ENCODE data around the gene SORBS1.

SORBS1 gene
- 1.4 to 2.9 (median 2.6) reads per million in 3 donors for total RNA-seq

DNA sequence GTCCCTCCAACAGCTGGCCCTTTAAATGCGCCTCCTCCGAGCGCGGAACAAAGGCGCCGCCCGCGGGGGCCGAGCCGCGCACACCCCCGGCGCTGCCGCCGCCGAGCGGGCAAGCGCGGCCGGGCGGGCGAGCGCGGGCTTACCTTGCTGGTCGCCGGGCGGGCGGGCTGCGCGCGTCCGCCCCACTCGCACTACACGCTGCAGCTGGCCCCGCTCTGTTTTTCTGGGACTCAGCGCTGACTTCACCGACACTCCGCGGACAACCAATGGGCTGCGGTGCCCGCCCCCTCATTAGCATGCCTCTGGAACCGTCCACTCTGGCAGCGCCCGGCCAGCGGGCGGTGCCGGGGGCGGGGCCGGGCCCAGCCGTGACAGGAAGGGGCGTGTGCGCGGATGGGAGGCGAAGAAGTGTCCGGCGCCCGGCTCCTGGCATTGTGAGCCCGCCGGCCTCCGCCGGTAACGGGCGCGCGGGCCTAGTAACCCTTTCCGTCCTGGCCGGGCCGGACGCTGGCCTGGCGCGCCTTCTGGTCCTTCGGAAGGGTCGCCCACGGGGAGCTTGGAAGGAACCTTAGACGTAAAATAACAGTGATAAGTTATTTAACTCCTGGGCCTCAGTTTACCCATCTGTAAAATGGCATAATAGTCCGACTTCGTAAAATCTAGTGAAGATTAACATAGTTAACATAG is at the start of gene SORBS1:
Gene SORBS1 (minus strand): TSS at position 195 of the 687 bp plus-strand sequence. CDS start 120,236 bp downstream, outside the sequence.
- Histone ChIP-seq H3K36me3 (ENCODE audit: control insufficient read depth, insufficient read depth, low read length) (no peaks in the 10 kb centered on the region), H3K27me3 (replicated peaks; ENCODE audit: control insufficient read depth, insufficient read depth, low read length, poor library complexity, severe bottlenecking) (no peaks in the 10 kb centered on the region), H3K27ac (ENCODE audit: insufficient read depth, low read length, poor library complexity, severe bottlenecking) (peak within 1 kb of the TSS; percentile 25), H3K4me1 (ENCODE audit: control insufficient read depth, insufficient read depth, low read length, poor library complexity, severe bottlenecking) (peaks cover 6% of the 10 kb centered on the region), H3K9me3 (ENCODE audit: control insufficient read depth, low read length) (no peaks in the 10 kb centered on the region), H3K4me3 (ENCODE audit: insufficient read depth, low read depth, low read length, poor library complexity, severe bottlenecking) (peak within 1 kb of the TSS; percentile 91)
- peak; percentile 79 to 87 (median 84) for DNase-seq

DNA sequence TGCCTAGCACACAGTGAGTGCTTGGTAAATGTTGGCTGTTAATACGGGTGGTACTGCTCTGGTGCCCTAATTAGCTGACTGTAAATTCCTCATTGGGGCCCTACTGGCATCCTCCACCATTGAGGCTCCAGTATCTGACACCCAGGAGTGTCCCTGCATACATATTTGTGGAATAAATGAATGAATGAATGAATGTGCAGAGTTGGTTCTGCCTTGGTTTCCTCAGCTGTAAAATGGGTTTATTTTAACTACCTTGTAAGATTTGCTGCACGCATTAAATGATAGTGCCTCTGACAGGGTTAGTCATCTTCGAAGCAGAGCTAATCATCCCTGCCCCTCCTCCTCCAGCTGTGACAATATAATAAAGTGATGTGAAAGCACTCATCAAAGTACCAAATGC is 49.6 kb upstream of the SORBS1 start:
- no peak overlapping the region for H3K27ac ChIP-seq (ENCODE audit: insufficient read depth, low read length, poor library complexity, severe bottlenecking)
- no peak for DNase-seq
- no peaks in the 10 kb centered on the region for H3K27me3 ChIP-seq (replicated peaks; ENCODE audit: control insufficient read depth, insufficient read depth, low read length, poor library complexity, severe bottlenecking)
- H3K36me3 ChIP-seq (ENCODE audit: control insufficient read depth, insufficient read depth, low read length) = peaks cover 74% of the 10 kb centered on the region
- H3K4me3 ChIP-seq (ENCODE audit: insufficient read depth, low read depth, low read length, poor library complexity, severe bottlenecking) = no peak overlapping the region
- H3K4me1 ChIP-seq (ENCODE audit: control insufficient read depth, insufficient read depth, low read length, poor library complexity, severe bottlenecking) = no peaks in the 10 kb centered on the region
- no peaks in the 10 kb centered on the region for H3K9me3 ChIP-seq (ENCODE audit: control insufficient read depth, low read length)

DNA sequence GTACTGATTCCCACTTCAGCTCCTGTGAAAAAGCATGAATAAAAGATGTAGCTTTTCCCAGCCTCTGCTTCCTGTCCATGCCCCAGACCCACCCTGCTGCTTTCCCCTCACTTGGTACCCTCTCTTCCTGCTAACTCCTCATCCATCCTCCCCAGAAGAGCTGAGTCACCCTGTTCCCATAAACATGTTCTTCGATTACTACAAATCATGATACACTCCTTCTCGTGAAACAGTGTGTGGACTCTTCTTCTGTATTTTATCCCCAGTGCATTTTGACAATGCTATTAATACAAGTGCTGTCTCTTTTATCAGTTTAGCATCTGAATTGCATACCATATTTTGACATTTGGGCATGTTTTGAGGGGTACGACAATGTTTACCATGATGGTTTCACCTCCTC is 45.8 kb upstream of the SORBS1 start:
- Histone ChIP-seq H3K27ac (ENCODE audit: insufficient read depth, low read length, poor library complexity, severe bottlenecking) (no peak overlapping the region), H3K27me3 (replicated peaks; ENCODE audit: control insufficient read depth, insufficient read depth, low read length, poor library complexity, severe bottlenecking) (no peaks in the 10 kb centered on the region), H3K4me1 (ENCODE audit: control insufficient read depth, insufficient read depth, low read length, poor library complexity, severe bottlenecking) (no peaks in the 10 kb centered on the region), H3K4me3 (ENCODE audit: insufficient read depth, low read depth, low read length, poor library complexity, severe bottlenecking) (no peak overlapping the region), H3K9me3 (ENCODE audit: control insufficient read depth, low read length) (no peaks in the 10 kb centered on the region), H3K36me3 (ENCODE audit: control insufficient read depth, insufficient read depth, low read length) (peaks cover 43% of the 10 kb centered on the region)
- DNase-seq = no peak

DNA sequence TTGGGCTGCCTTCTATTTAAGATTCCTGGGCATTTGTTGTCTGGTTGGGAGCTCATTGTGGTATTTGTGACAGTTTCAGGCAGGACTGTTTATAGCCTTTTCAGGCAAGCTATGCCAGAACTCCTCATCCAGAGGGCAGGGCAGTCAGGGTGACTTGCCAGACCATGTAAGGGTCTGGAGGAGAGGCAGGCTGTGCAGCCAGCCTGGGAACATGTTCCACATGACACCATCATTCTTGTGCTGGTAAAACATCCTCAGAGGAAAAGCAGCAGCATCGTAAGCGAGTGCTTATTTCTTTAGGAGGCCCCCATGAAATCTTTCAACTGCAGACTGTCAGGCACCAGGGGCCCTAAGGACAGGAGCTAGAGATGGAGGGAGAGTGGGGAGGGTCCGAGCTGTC is 44.0 kb upstream of the SORBS1 start:
- Histone ChIP-seq H3K4me3 (ENCODE audit: insufficient read depth, low read depth, low read length, poor library complexity, severe bottlenecking) (no peak overlapping the region), H3K36me3 (ENCODE audit: control insufficient read depth, insufficient read depth, low read length) (peaks cover 29% of the 10 kb centered on the region), H3K9me3 (ENCODE audit: control insufficient read depth, low read length) (no peaks in the 10 kb centered on the region), H3K4me1 (ENCODE audit: control insufficient read depth, insufficient read depth, low read length, poor library complexity, severe bottlenecking) (no peaks in the 10 kb centered on the region), H3K27ac (ENCODE audit: insufficient read depth, low read length, poor library complexity, severe bottlenecking) (no peak overlapping the region), H3K27me3 (replicated peaks; ENCODE audit: control insufficient read depth, insufficient read depth, low read length, poor library complexity, severe bottlenecking) (no peaks in the 10 kb centered on the region)
- DNase-seq = no peak

DNA sequence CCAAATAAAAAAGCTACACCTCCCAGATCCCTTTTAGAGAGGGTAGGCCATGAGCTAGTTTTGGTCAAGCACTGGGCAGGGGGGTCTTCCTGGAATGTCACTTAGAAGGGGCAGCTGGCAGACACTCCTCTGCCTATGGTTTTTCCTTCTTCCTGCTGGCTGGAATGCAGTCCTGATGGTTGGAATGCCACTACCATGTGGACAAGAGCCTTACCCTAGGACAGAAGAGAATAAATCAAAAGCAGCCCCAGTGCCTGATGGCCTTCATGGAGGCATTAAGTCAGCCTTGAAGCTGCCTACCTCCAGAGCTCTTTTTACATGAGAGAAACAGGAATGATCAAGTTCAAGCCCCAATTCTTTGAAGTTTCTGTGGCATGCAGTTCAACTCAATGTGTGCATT is 43.5 kb upstream of the SORBS1 start:
- H3K27ac ChIP-seq (ENCODE audit: insufficient read depth, low read length, poor library complexity, severe bottlenecking) = no peak overlapping the region
- H3K4me3 ChIP-seq (ENCODE audit: insufficient read depth, low read depth, low read length, poor library complexity, severe bottlenecking) = no peak overlapping the region
- no peak for DNase-seq
- H3K27me3 ChIP-seq (replicated peaks; ENCODE audit: control insufficient read depth, insufficient read depth, low read length, poor library complexity, severe bottlenecking) = no peaks in the 10 kb centered on the region
- no peaks in the 10 kb centered on the region for H3K9me3 ChIP-seq (ENCODE audit: control insufficient read depth, low read length)
- H3K36me3 ChIP-seq (ENCODE audit: control insufficient read depth, insufficient read depth, low read length) = peaks cover 26% of the 10 kb centered on the region
- no peaks in the 10 kb centered on the region for H3K4me1 ChIP-seq (ENCODE audit: control insufficient read depth, insufficient read depth, low read length, poor library complexity, severe bottlenecking)

DNA sequence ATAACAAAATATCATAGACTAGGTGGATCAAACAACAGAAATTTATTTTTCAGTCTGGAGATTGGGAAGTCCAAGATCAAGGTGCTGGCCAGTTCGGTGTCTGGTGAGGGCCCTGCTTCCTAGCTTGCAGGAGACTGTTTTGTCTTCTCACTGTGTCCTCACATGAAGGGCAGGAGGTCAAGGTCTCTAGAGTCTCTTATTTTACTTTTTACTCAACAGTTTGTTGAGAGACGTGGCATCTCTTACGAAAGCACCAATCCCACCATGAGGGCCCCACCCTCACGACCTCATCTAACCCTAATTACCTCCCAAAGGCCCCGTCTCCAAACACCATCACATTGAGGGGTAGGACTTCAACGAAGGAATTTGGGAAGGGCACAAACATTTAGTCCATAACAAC is 41.2 kb upstream of the SORBS1 start:
- DNase-seq = no peak
- no peak overlapping the region for H3K4me3 ChIP-seq (ENCODE audit: insufficient read depth, low read depth, low read length, poor library complexity, severe bottlenecking)
- H3K27me3 ChIP-seq (replicated peaks; ENCODE audit: control insufficient read depth, insufficient read depth, low read length, poor library complexity, severe bottlenecking) = no peaks in the 10 kb centered on the region
- H3K4me1 ChIP-seq (ENCODE audit: control insufficient read depth, insufficient read depth, low read length, poor library complexity, severe bottlenecking) = no peaks in the 10 kb centered on the region
- H3K27ac ChIP-seq (ENCODE audit: insufficient read depth, low read length, poor library complexity, severe bottlenecking) = no peak overlapping the region
- H3K9me3 ChIP-seq (ENCODE audit: control insufficient read depth, low read length) = no peaks in the 10 kb centered on the region
- peaks cover 8% of the 10 kb centered on the region for H3K36me3 ChIP-seq (ENCODE audit: control insufficient read depth, insufficient read depth, low read length)

DNA sequence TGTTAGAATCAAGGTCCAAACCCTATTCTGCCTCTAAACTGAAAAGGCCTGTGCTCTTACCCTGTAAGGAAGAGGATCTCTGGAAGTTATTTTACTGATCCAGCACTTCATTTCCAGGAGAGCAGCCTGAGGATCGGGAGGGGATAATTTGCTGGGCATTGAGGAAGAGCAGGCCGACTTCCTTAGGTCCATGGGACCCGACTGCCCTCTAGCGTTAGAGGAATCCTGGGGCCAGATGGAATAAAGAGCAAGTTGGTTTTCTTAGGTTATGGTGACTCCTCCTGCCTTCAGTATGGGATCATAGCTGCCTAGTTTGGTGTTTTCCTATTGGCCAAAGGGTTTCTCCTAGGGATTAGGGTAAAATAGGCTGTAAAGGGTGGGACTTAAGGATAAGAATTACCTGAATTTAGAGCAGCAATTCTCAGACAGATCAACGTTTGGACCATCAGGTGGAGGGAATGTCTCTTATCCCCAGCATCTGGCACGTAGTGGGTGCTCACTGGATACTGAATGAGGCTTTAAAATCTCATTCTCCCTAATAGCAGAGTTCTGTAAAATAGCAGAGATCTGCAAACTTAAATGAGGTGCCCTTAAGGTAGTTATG is 40.0 kb upstream of the SORBS1 start:
- Histone ChIP-seq H3K27me3 (replicated peaks; ENCODE audit: control insufficient read depth, insufficient read depth, low read length, poor library complexity, severe bottlenecking) (no peaks in the 10 kb centered on the region), H3K4me3 (ENCODE audit: insufficient read depth, low read depth, low read length, poor library complexity, severe bottlenecking) (no peak overlapping the region), H3K9me3 (ENCODE audit: control insufficient read depth, low read length) (no peaks in the 10 kb centered on the region), H3K4me1 (ENCODE audit: control insufficient read depth, insufficient read depth, low read length, poor library complexity, severe bottlenecking) (no peaks in the 10 kb centered on the region), H3K36me3 (ENCODE audit: control insufficient read depth, insufficient read depth, low read length) (peaks cover 7% of the 10 kb centered on the region), H3K27ac (ENCODE audit: insufficient read depth, low read length, poor library complexity, severe bottlenecking) (no peak overlapping the region)
- peak in 1 of 3 donors; percentile 6 for DNase-seq

DNA sequence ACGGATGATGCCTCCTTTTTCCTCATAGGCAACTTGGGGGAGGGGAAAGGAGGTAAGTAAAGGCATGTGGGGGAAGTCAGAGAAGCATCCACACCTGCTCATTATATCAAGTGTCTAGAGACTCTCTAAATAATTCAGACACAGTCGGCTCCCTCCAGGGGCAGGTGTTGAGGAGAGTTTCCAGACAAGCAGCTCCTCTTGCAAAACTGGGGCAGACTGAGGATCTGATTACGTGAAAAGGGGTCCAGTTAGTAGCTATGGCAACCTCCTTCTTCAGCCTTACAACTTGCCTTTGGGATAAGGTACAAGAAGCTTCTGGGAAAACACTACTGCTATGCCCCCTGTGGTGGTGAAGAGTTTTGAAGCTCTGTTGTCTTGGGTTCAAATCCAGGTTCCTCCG is 39.0 kb upstream of the SORBS1 start:
- peaks cover 1% of the 10 kb centered on the region for H3K36me3 ChIP-seq (ENCODE audit: control insufficient read depth, insufficient read depth, low read length)
- H3K27me3 ChIP-seq (replicated peaks; ENCODE audit: control insufficient read depth, insufficient read depth, low read length, poor library complexity, severe bottlenecking) = no peaks in the 10 kb centered on the region
- no peak overlapping the region for H3K27ac ChIP-seq (ENCODE audit: insufficient read depth, low read length, poor library complexity, severe bottlenecking)
- no peak overlapping the region for H3K4me3 ChIP-seq (ENCODE audit: insufficient read depth, low read depth, low read length, poor library complexity, severe bottlenecking)
- H3K9me3 ChIP-seq (ENCODE audit: control insufficient read depth, low read length) = no peaks in the 10 kb centered on the region
- DNase-seq = no peak
- no peaks in the 10 kb centered on the region for H3K4me1 ChIP-seq (ENCODE audit: control insufficient read depth, insufficient read depth, low read length, poor library complexity, severe bottlenecking)

DNA sequence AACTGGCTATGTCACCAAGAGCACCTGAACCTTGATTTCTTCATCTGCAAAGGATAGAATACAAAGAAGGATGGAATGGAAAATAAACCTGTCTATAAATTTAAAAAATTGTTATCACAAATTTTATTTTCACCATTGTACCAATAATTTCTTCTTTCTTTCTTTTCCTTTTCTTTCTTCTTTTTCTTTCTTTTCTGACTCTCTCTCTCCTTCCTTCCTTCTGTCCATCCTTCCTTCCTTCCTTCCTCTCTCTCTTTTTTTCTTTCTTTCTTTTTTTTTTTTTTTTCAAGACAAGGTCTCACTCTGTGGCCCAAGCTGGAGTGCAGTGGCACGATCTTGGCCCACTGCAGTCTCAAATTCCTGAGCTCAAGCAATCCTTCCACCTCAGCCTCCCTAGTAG is 36.6 kb upstream of the SORBS1 start:
- Histone ChIP-seq H3K27ac (ENCODE audit: insufficient read depth, low read length, poor library complexity, severe bottlenecking) (no peak overlapping the region), H3K27me3 (replicated peaks; ENCODE audit: control insufficient read depth, insufficient read depth, low read length, poor library complexity, severe bottlenecking) (no peaks in the 10 kb centered on the region), H3K4me1 (ENCODE audit: control insufficient read depth, insufficient read depth, low read length, poor library complexity, severe bottlenecking) (no peaks in the 10 kb centered on the region), H3K36me3 (ENCODE audit: control insufficient read depth, insufficient read depth, low read length) (no peaks in the 10 kb centered on the region), H3K4me3 (ENCODE audit: insufficient read depth, low read depth, low read length, poor library complexity, severe bottlenecking) (no peak overlapping the region), H3K9me3 (ENCODE audit: control insufficient read depth, low read length) (no peaks in the 10 kb centered on the region)
- DNase-seq = no peak

DNA sequence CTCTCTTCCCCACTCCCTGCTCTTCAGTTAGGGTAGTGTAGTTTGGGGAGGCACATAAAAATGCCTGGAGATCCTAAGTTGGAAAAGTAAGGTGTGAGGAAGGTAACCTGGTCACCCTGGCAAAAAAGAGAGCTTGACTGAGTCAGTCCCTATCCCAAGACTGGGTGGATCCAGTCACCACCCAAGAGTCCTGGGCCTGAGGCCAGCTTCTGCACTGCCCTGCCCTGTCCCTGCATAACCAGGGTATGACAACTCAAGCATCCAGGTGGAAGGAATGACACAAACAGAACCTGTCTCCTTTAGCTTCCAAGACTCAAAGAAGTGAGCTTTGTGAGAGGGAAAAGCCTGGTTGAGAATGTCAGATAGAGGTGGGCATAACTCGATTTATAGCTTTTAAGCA is 26.9 kb upstream of the SORBS1 start:
- no peak overlapping the region for H3K27ac ChIP-seq (ENCODE audit: insufficient read depth, low read length, poor library complexity, severe bottlenecking)
- H3K4me1 ChIP-seq (ENCODE audit: control insufficient read depth, insufficient read depth, low read length, poor library complexity, severe bottlenecking) = no peaks in the 10 kb centered on the region
- DNase-seq = no peak
- no peaks in the 10 kb centered on the region for H3K27me3 ChIP-seq (replicated peaks; ENCODE audit: control insufficient read depth, insufficient read depth, low read length, poor library complexity, severe bottlenecking)
- H3K36me3 ChIP-seq (ENCODE audit: control insufficient read depth, insufficient read depth, low read length) = no peaks in the 10 kb centered on the region
- H3K9me3 ChIP-seq (ENCODE audit: control insufficient read depth, low read length) = no peaks in the 10 kb centered on the region
- H3K4me3 ChIP-seq (ENCODE audit: insufficient read depth, low read depth, low read length, poor library complexity, severe bottlenecking) = no peak overlapping the region
